Uterus (tissue), 4 donors: Measurements from ENCODE around the gene LPO. TPM values are rescaled to one million over a fixed set of nuclear protein-coding genes. Genes with fewer than 3 reads are reported as not detected.

Experiments used
- DNase-seq, 2 donors: peaks; one replicate each; pipeline ENCODE4 v3.0.0-alpha.2; 2019 to 2020
- H3K27ac ChIP-seq, 2 donors: fragments of 200-600 bp; sonication (generic); 1 replicate in 1 of 2; 2 replicates in 1 of 2; pipeline ENCODE4 v1.5.1; 2016 to 2018
- H3K27me3 ChIP-seq, 2 donors: fragments of 200-600 bp; sonication (generic); one replicate each; pipeline ENCODE4 v1.5.1; 2018 to 2019; ENCODE audit warnings: control low read depth in 1 of 2
- H3K36me3 ChIP-seq, 2 donors: fragments of 200-600 bp; sonication (generic); one replicate each; pipeline ENCODE4 v1.5.1; 2019; ENCODE audit warnings: control low read depth in 1 of 2
- H3K4me1 ChIP-seq, 2 donors: fragments of 200-600 bp; sonication (generic); one replicate each; pipeline ENCODE4 v1.5.1; 2018 to 2019; ENCODE audit warnings: control low read depth in 1 of 2
- H3K4me3 ChIP-seq, 2 donors: fragments of 200-600 bp; sonication (generic); 1 replicate in 1 of 2; 2 replicates in 1 of 2; pipeline ENCODE4 v1.5.1; 2018 to 2019; ENCODE audit warnings: mild to moderate bottlenecking in 1 of 2
- H3K9me3 ChIP-seq, 2 donors: fragments of 200-600 bp; sonication (generic); one replicate each; pipeline ENCODE4 v1.5.1; 2019; ENCODE audit warnings: control low read depth in 1 of 2
- CTCF ChIP-seq, 4 experiments: fragments of 200-600 bp in 2 of 4; fragments of 450-650 bp in 2 of 4; sonication (generic) in 2 of 4; IDR thresholded peaks; one replicate each; pipeline ENCODE4 v1.5.1; 2016 to 2019; ENCODE audit warnings: antibody characterized with exemption in 4 of 4, mild to moderate bottlenecking in 2 of 4, moderate library complexity in 1 of 4
- POLR2A ChIP-seq, 2 donors: fragments of 450-650 bp; IDR thresholded peaks; one replicate each; pipeline ENCODE4 v1.6.1; 2016; ENCODE audit warnings: antibody characterized with exemption in 2 of 2, mild to moderate bottlenecking in 1 of 2, moderate library complexity in 1 of 2
- intact Hi-C: fragments of 100-400 bp; cut with DNase I; formaldehyde crosslinking; loops from one replicate; pipeline ENCODE4 v1.15.1; 2023; ENCODE audit warnings: low total_unique reads
- total RNA-seq, 4 donors: library from RNA; depleted of rRNA in 3 of 4; stranded (reverse); fragments of >200 nt in 3 of 4; gene quantifications; one replicate each; pipeline versions ENCODE4 v1.1.0 to v1.2.4, GENCODE V29; 2014 to 2023
- donor health status: DM: yes; HTN: yes; CAD: no.

LPO gene
- total RNA-seq, 4 donors from 2014 or later: not detected

GRCh38 chr17:58313815-58314705 is 75.7 kb downstream of the LPO start:
- no peak for DNase-seq
- no peaks in the 10 kb centered on the region for H3K9me3 ChIP-seq
- H3K4me3 ChIP-seq: no peak overlapping the region
- H3K27me3 ChIP-seq: no peaks in the 10 kb centered on the region
- no peak overlapping the region for H3K27ac ChIP-seq
- intact Hi-C loops: no loop called here
- H3K36me3 ChIP-seq: no peaks in the 10 kb centered on the region
- TF ChIP-seq CTCF (IDR thresholded peaks at IDR 0.05): no peak
- no peak for TF ChIP-seq POLR2A (IDR thresholded peaks at IDR 0.05)
- H3K4me1 ChIP-seq: no peaks in the 10 kb centered on the region

- intact Hi-C loops: no loop called here
- no peaks in the 10 kb centered on the region for H3K27me3 ChIP-seq
- no peaks in the 10 kb centered on the region for H3K36me3 ChIP-seq
- H3K9me3 ChIP-seq: no peaks in the 10 kb centered on the region
- H3K4me3 ChIP-seq: no peak overlapping the region
- no peak overlapping the region for H3K27ac ChIP-seq
- DNase-seq: no peak
- no peaks in the 10 kb centered on the region for H3K4me1 ChIP-seq
- TF ChIP-seq CTCF (IDR thresholded peaks at IDR 0.05): no peak
- TF ChIP-seq POLR2A (IDR thresholded peaks at IDR 0.05): no peak
Observed at GRCh38 chr17:58314706-58315015, 76.3 kb downstream of the LPO start.

GRCh38 chr17:58315281-58315711 is 76.9 kb downstream of the LPO start:
- TF ChIP-seq CTCF (IDR thresholded peaks at IDR 0.05): no peak
- TF ChIP-seq POLR2A (IDR thresholded peaks at IDR 0.05): no peak
- no peaks in the 10 kb centered on the region for H3K27me3 ChIP-seq
- H3K27ac ChIP-seq: no peak overlapping the region
- no peaks in the 10 kb centered on the region for H3K36me3 ChIP-seq
- peak in 1 of 2 donors; percentile 10 for DNase-seq
- intact Hi-C loops: no loop called here
- H3K9me3 ChIP-seq: no peaks in the 10 kb centered on the region
- H3K4me1 ChIP-seq: no peaks in the 10 kb centered on the region
- no peak overlapping the region for H3K4me3 ChIP-seq

- TF ChIP-seq POLR2A (IDR thresholded peaks at IDR 0.05): no peak
- no peak for TF ChIP-seq CTCF (IDR thresholded peaks at IDR 0.05)
- intact Hi-C loops: no loop called here
- Histone ChIP-seq H3K4me1 (no peaks in the 10 kb centered on the region), H3K27ac (no peak overlapping the region), H3K9me3 (no peaks in the 10 kb centered on the region), H3K27me3 (no peaks in the 10 kb centered on the region), H3K36me3 (no peaks in the 10 kb centered on the region), H3K4me3 (no peak overlapping the region)
- no peak for DNase-seq
Observed at GRCh38 chr17:58315750-58316149, 77.4 kb downstream of the LPO start.

- TF ChIP-seq POLR2A (IDR thresholded peaks at IDR 0.05) (no peak), CTCF (IDR thresholded peaks at IDR 0.05) (no peak)
- no peaks in the 10 kb centered on the region for H3K36me3 ChIP-seq
- no peak overlapping the region for H3K27ac ChIP-seq
- intact Hi-C loops: no loop called here
- DNase-seq: peak in 1 of 2 donors; percentile 6
- H3K4me1 ChIP-seq: no peaks in the 10 kb centered on the region
- H3K9me3 ChIP-seq: no peaks in the 10 kb centered on the region
- H3K27me3 ChIP-seq: no peaks in the 10 kb centered on the region
- H3K4me3 ChIP-seq: no peak overlapping the region
Observed at GRCh38 chr17:58316260-58316960, 78.0 kb downstream of the LPO start.
